KOPT-K1 (cell line): ENCODE results near the gene RPL3.

Experiments used
- H3K27ac ChIP-seq: fragments of 200-600 bp; sonication (generic); 2 replicates; pipeline ENCODE4 v1.5.1; 2016; ENCODE audit warnings: antibody characterized with exemption, mild to moderate bottlenecking, low read depth, low read length; ENCODE audit not compliant: poor library complexity, severe bottlenecking
- H3K36me3 ChIP-seq: fragments of 200-600 bp; sonication (generic); 2 replicates; pipeline ENCODE4 v1.5.1; 2017; ENCODE audit warnings: antibody characterized with exemption, mild to moderate bottlenecking, low read length, moderate library complexity; ENCODE audit not compliant: insufficient read depth
- H3K9me3 ChIP-seq: fragments of 200-600 bp; sonication (generic); 2 replicates; pipeline ENCODE4 v1.5.1; 2017; ENCODE audit warnings: antibody characterized with exemption, low read length, mild to moderate bottlenecking; ENCODE audit not compliant: insufficient read depth, poor library complexity, severe bottlenecking

The RPL3 gene

GRCh38 chr22:39301926-39302325 lies 17.5 kb downstream of the RPL3 start:
- H3K9me3 ChIP-seq = no peaks in the 10 kb centered on the region
- no peaks in the 10 kb centered on the region for H3K36me3 ChIP-seq
- H3K27ac ChIP-seq = no peak overlapping the region

- Histone ChIP-seq H3K27ac (no peak overlapping the region), H3K9me3 (no peaks in the 10 kb centered on the region), H3K36me3 (no peaks in the 10 kb centered on the region)
Measured at GRCh38 chr22:39301108-39301507, 18.3 kb downstream of the RPL3 start.

- H3K9me3 ChIP-seq = no peaks in the 10 kb centered on the region
- H3K36me3 ChIP-seq = no peaks in the 10 kb centered on the region
- no peak overlapping the region for H3K27ac ChIP-seq
Measured at GRCh38 chr22:39300186-39300830, 19.1 kb downstream of the RPL3 start.

GRCh38 chr22:39299829-39300178 lies 19.6 kb downstream of the RPL3 start:
- H3K36me3 ChIP-seq = no peaks in the 10 kb centered on the region
- H3K9me3 ChIP-seq = no peaks in the 10 kb centered on the region
- H3K27ac ChIP-seq = no peak overlapping the region

GRCh38 chr22:39298241-39298987 lies 21.0 kb downstream of the RPL3 start:
- H3K27ac ChIP-seq = no peak overlapping the region

GRCh38 chr22:39297490-39298240 lies 21.8 kb downstream of the RPL3 start:
- Histone ChIP-seq H3K9me3 (no peaks in the 10 kb centered on the region), H3K27ac (no peak overlapping the region), H3K36me3 (no peaks in the 10 kb centered on the region)

More at GRCh38 chr22:39298241-39298987, 21.0 kb downstream of the RPL3 start:
- Histone ChIP-seq H3K36me3 (no peaks in the 10 kb centered on the region), H3K9me3 (no peaks in the 10 kb centered on the region)

GRCh38 chr22:39296981-39297489 lies 22.4 kb downstream of the RPL3 start:
- no peaks in the 10 kb centered on the region for H3K36me3 ChIP-seq
- H3K27ac ChIP-seq = no peak overlapping the region
- no peaks in the 10 kb centered on the region for H3K9me3 ChIP-seq

- Histone ChIP-seq H3K9me3 (no peaks in the 10 kb centered on the region), H3K36me3 (no peaks in the 10 kb centered on the region), H3K27ac (no peak overlapping the region)
Measured at GRCh38 chr22:39296535-39296934, 22.9 kb downstream of the RPL3 start.

- H3K27ac ChIP-seq = no peak overlapping the region
Measured at GRCh38 chr22:39294571-39295468, 24.6 kb downstream of the RPL3 start.

GRCh38 chr22:39293766-39294368 lies 25.6 kb downstream of the RPL3 start:
- Histone ChIP-seq H3K27ac (no peak overlapping the region), H3K9me3 (no peaks in the 10 kb centered on the region), H3K36me3 (no peaks in the 10 kb centered on the region)

More at GRCh38 chr22:39294571-39295468, 24.6 kb downstream of the RPL3 start:
- H3K9me3 ChIP-seq = no peaks in the 10 kb centered on the region
- no peaks in the 10 kb centered on the region for H3K36me3 ChIP-seq

GRCh38 chr22:39292561-39293074 lies 26.8 kb downstream of the RPL3 start:
- no peak overlapping the region for H3K27ac ChIP-seq

GRCh38 chr22:39292031-39292462 lies 27.4 kb downstream of the RPL3 start:
- H3K9me3 ChIP-seq = no peaks in the 10 kb centered on the region
- no peak overlapping the region for H3K27ac ChIP-seq
- H3K36me3 ChIP-seq = no peaks in the 10 kb centered on the region

More at GRCh38 chr22:39292561-39293074, 26.8 kb downstream of the RPL3 start:
- no peaks in the 10 kb centered on the region for H3K9me3 ChIP-seq
- no peaks in the 10 kb centered on the region for H3K36me3 ChIP-seq

- H3K27ac ChIP-seq = no peak overlapping the region
- H3K36me3 ChIP-seq = no peaks in the 10 kb centered on the region
Measured at GRCh38 chr22:39291523-39291922, 27.9 kb downstream of the RPL3 start.

GRCh38 chr22:39290724-39291161 lies 28.7 kb downstream of the RPL3 start:
- no peaks in the 10 kb centered on the region for H3K36me3 ChIP-seq
- no peaks in the 10 kb centered on the region for H3K9me3 ChIP-seq
- no peak overlapping the region for H3K27ac ChIP-seq

More at GRCh38 chr22:39291523-39291922, 27.9 kb downstream of the RPL3 start:
- no peaks in the 10 kb centered on the region for H3K9me3 ChIP-seq
